Measurements from ENCODE around the gene LRRC7.

The LRRC7 gene

GRCh38 chr1:69592341-69592740 is 24.6 kb downstream of the LRRC7 start:
- no peak for DNase-seq

GRCh38 chr1:69595486-69595885 is 27.8 kb downstream of the LRRC7 start:
- no peak for DNase-seq

- no peak for DNase-seq
Observed at GRCh38 chr1:69611316-69611715, 43.6 kb downstream of the LRRC7 start.

- no peak for DNase-seq
Observed at GRCh38 chr1:69613414-69613813, 45.7 kb downstream of the LRRC7 start.

GRCh38 chr1:69638673-69639072 is 71.0 kb downstream of the LRRC7 start:
- DNase-seq: no peak

DNA sequence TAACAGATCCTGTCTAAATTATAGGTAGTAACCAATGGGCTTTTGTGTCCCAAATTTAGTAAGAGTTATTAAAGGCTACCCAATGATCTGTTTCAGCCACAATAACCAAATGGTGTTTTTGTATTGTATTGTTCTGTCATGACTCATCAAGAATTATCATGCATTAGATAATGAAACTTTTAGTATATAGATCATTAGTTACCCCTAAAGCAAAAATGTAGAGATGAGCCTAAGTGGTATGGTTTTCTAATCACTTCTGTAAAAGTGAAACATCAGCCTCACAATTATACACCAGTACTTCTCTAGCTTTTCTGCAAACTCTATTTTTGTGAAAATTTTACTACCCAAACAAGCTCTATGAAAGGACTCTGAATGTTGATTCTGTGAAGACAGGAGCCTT is 71.4 kb downstream of the LRRC7 start:
- DNase-seq: no peak

DNA sequence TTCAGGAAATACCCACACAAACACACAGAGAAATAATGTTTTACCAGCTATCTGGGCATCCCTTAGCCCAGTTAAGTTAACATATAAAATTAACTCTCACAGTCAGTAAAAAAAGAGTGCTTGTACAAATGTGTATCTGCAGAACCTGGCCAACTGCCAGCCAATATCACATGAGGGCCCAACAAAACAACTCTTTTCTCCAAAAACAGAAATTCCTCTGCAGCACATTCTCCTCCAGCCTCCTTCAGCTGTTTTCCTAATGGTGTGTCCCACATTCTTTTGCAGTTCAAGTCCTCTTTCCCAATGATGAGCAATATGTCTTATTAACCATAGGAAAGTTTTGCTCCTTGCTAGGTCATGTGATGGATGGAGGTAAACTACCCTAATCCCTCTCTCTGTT is 75.5 kb downstream of the LRRC7 start:
- no peak for DNase-seq

- no peak for DNase-seq
Observed at GRCh38 chr1:69645477-69645876, 77.8 kb downstream of the LRRC7 start.

GRCh38 chr1:69648486-69648885 is 80.8 kb downstream of the LRRC7 start:
- no peak for DNase-seq

DNA sequence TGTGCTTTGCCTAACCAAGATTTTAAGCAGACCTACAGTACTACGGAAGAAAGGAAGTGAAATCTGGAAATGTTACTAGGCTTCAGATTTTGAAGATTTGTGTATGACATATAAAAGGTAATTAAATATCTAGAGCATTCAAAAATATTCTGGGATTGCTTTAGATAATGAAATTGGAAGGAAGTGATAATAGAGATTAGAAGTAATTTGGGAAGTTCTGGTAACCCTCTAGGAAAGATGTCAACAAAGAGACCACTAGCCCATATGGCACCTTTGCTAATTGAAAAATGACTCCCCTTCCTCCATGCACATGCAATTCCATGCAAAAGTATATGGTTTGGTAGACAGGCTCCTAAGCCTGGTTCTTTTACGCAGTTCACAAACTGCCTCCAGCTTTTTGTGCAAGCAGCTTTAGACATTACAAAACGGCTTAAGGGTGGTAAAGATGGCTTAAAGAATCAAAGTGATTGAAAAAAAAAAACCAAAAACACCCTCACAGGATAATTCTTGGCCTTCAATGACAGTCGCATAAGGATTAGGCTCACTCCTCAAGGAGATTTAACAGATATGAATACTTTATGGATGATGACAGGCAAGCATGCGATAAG is 81.8 kb downstream of the LRRC7 start:
- no peak for DNase-seq

DNA sequence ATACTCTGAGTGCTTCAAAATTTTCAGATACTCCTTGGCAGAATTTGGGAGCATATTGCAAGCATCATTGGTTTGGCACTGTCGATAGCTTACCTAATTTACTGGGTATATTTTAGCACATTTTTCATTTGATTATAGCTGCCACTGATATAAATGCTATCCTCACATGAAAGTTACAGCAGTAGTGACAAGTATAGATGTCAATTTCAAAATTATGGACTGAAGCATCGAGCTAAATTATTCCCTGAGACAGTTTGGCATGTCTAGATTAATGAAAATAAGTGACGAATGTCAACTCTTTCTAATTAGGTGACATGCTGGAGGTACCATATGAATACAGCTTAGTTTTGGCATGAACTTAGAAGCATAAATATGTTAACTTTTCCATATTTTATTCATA is 83.1 kb downstream of the LRRC7 start:
- no peak for DNase-seq

- DNase-seq: no peak
Observed at GRCh38 chr1:69651656-69652055, 83.9 kb downstream of the LRRC7 start.

DNA sequence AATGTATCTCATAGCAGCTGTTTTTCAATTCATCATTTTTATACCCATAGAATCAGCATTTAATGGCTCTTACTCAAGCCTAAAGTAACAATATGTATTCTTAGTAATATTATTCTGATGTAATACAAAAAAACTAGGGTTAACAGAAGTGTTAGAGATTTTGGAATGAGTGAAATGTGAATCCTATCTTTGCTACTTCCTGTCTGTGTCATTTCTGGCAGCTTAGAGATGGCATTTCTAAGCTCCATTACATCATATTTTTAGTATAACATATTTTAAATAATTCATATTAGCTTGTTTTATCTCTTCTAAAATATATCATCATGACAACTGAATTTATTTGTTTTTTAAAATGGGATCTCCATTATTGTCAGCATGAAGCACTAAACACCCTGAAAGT is 90.2 kb downstream of the LRRC7 start:
- no peak for DNase-seq

- no peak for DNase-seq
Observed at GRCh38 chr1:69661686-69662085, 94.0 kb downstream of the LRRC7 start.

DNA sequence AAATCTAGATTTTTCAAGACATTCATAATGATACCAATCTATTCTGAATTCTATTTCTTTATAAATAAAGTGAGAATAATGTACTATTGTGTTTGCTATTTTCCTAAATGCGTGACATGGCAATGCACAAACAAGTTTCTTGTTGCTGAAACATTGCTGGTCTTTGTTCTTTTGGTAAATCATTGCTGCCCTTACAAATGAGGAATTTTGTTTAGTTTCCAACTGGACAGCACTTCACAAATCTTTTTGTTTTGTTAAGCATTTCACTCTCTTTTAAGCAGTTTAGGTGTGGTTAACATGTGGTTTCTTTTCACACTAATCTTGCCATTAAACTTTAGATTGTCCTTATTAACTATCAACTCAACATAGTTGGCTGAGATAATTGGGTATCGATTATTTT is 94.6 kb downstream of the LRRC7 start:
- DNase-seq: no peak

DNA sequence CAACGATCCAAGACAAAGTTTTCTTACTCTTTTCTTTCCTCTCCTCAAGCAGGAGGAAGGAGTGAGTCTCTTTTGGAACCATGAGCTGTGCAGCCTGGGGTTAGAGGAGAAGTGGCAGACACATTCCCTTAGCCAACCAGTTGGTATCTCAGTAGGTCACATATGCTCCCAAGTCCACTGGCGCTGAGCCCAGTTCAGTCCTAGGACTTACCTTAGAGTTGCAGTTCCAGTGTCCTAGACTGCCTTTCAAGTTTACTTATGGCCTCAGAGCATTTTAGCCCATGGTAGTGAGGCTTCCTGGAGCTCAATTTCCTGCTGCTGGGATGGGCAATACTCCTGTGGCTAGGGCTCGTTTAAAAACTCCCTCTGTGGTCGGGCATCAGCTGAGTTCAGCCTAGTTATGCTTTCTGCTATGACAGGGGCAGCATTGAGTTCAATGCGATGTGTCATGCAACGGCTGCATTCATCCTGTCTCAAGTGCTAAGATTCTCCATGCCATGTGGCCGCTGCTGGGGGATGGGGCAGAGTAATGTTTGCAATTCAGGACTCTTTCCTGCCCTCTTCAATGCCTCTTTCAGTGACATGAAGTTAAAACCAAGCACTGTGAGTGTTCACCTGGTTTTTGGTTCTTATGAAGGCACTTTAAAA is 103.8 kb downstream of the LRRC7 start:
- DNase-seq: no peak

DNA sequence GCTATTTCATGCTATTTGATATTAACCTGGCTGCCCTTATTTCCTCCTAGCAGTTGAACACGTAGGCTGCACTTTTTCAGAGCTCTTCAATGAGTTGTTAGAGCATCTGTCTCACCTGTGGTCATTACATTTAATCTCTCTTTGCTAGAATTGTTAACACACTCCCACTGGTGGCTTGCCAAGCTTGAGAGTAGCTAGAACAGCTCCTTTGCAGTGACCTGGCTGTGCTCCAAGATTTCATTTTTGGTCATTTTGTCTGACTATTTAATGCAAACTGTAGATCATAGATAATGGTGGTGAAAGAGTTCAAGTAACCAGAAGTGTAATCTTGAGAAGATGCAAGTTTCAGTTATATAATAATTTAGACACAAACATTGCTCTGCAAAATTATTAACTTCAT is 105.6 kb downstream of the LRRC7 start:
- DNase-seq: no peak

- no peak for DNase-seq
Observed at GRCh38 chr1:69679965-69680364, 112.2 kb downstream of the LRRC7 start.

DNA sequence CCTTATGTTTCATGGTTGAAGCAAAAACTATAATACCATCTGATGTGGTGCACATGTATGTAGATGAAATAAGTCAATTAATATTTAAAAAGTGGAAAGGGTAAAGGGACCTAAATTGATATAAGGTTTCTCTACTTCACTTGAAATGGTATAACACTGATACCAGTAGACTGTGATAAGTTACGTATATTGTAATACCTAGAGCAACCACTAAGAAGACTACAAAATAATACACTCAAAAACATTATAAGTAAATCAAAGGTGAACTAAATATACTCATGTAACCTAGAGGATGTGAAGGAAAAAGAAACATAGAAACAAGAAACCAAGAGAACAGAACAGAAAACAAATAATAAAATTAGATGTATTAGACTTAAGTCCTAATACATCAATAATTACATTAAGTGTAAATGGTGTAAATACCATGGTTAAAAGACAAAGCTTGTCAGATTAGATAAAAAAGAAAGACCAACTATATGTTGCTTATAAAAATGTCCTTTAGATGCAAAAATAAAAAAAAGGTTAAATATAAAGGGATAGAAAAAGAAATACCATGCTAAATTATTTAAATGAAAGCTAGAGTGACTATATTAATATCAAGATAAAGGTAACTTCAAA is 118.8 kb downstream of the LRRC7 start:
- DNase-seq: no peak

- no peak for DNase-seq
Observed at GRCh38 chr1:69688193-69688592, 120.5 kb downstream of the LRRC7 start.

- no peak for DNase-seq
Observed at GRCh38 chr1:69691179-69691578, 123.5 kb downstream of the LRRC7 start.

DNA sequence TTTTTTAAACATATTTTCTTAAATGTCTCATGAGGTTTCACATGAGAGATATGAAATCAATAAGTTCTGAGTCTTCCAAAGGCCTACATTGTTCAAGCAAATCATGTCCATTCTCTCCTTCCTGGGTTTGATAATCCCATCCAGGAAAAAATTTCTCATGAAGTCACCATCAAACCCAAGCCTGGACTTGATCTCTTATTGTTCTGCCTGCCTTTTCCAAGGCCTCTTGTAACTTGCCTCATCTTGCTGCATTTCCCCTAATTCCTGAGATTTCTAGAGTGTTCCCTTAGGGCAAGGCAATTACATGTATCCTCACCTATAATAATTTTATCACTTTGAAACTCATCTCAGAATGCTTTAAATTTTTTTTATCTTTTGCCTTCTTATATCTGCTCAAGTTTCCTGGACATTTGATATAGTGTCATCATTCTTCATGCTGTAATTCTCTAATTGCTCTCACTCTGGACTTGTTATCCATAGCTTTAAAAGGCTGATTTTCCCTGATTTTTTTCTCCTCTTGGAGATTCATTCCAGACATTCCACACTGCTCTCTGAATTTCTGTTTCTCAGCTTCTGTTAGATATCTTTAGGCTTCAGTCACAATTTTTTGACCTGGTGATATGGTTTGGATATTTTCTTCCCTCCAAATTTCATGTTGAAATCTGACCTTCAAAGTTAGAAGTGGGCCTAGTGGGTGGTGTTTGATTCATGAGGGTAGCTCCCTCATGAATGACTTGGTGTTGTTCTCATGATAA is 126.4 kb downstream of the LRRC7 start:
- DNase-seq: no peak

- no peak for DNase-seq
Observed at GRCh38 chr1:69697340-69697739, 129.6 kb downstream of the LRRC7 start.

GRCh38 chr1:69700770-69701169 is 133.0 kb downstream of the LRRC7 start:
- no peak for DNase-seq

Measured in activated CD8-positive, alpha-beta memory T cell treated with anti-CD3 and anti-CD28 coated beads, Interleukin-2, amount 50 U/mL, for 4 hours (primary cell).